Fibroblast of skin of left quadriceps (primary cell): ENCODE data around the gene FANCC.

ENCODE experiments used
- DNase-seq, 2 experiments: peaks; one replicate each; pipeline ENCODE4 v3.0.0-alpha.2; 2013; ENCODE audit warnings: low read depth in 2 of 2

FANCC gene

DNA sequence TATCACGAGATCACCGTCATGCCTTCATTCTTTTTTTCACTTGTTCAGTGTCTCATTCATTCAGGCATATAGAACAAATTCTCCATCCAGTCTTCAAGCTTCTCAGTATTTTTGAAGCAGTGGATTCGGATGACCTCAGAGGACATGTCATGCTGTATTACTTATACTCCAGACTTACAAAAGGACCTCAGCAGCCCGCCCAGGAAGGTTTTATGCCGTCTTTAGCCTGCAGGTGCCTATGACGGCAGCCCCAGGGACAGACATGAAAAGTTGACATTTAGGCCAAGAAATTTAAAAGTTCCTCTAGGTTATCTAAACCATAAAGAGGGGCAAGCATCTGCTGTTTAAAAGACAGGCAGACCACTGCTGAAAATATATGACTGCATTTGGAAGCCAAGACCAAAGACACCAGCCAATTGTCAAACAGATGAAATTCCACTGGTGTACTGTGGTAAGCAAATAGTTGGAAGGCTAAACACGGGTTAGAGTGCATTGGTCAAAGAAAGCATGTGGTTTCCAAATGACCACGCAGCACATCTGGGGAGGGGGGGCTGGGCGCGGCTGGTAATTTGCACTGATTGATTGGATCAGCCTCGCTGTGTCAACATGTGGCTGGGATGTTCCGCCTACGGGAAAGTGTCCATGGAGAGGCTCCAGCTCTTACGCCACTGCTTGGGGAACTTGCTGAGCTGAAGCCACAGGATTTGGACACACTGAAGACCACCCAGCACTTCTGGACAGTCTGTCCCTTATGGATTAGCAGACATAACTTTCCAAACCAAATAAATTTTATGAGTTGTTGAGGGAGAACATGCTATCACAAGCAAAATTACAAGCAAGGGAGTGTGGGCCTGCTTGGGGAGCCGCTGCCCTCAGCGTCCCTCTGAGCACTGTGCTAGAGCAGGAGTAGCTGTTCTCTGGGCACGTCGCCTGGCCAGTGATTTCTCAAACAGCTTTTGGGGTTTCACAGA lies 173.6 kb downstream of the FANCC start:
- DNase-seq: peak; percentile 87 to 88

DNA sequence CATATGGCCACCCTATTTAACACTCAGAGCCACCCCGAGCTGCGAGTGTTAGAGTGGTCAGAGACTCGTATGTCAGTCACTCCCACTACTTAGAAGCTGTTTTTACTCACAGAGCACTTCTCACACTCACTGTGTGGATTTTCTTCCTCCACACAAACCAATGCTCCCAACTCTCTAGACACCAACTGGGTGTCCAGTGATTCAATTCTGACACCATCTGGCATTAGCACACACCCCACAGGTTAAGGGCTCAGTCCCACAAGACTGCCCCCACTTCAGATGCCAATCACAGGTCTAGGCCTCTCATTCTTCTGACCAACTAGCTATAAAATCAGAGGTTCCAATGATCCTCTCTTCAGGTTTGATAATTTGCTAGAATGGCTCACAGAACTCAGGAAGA lies 174.8 kb downstream of the FANCC start:
- no peak for DNase-seq

DNA sequence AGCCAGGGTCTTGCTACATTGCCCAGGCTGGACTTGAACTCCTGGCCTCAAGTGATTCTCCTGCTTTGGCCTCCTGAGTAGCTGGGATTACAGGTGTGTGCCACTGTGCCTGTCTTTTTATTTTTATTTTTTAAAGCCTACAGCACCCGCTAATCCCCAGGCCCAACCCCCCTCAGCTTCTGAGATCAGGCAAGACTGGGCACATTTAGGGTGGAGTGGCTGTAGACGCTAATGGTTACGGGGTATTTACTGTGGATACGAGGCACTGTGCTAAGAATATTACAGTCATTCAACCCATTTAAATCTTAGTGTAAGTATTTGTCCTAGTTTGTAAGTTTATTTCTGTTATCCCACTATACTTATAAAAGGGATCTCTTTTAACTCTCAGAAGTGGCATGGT lies 175.2 kb downstream of the FANCC start:
- no peak for DNase-seq

DNA sequence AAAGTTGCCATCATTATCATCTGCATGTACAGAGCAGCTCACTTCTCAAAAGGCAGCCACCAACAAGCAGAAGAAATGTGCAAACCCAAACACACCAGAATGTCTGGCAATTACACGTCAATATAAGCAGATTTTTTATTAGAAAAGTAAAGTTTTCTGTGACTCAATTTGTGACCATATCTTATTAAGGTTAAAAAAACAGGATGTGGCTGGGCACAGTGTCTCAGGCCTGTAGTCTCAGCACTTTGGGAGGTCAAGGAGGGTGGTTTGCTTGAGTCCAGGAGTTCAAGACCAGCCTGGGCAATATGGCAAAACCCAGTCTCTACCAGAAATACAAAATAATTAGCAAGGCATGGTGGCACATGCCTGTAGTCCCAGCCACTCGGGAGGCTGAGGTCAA lies 176.7 kb downstream of the FANCC start:
- DNase-seq: no peak

DNA sequence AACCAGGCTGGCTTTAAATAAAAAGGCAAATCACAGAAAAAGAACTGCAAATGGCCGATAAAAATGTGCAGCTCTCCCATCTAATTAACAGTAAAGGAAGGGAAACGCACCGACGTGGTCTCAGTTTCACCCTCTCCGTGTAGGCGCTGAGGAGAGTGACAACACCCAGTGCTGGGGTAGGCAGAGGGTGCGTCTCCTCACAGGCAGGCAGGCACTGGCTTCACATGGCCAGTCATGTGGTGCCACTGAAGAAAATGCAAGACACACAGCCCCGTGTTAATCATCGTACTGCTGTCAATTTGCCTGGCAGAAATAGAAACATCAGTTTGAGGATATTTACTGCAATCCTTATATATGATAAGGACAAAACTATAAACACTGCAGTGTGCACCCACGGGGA lies 178.4 kb downstream of the FANCC start:
- no peak for DNase-seq

DNA sequence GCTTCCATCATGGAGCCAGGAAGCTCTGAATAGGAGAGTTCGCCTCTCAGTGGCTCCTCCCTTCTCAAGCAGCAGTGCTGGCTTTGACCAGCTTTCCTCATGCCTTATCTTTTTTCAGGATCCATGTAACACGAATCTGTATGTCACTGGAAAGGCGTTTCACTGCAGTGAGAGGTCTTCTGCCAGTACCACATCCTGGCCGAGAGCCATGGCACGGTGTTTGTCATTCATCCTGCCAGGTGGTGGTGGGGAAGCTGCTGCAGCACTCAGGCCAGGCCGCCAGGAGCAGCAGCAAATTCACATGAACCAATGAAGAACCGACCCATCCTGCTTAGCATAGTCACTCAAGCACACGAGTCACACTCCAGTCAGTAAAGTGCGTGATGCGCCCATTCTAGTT lies 179.0 kb downstream of the FANCC start:
- no peak for DNase-seq

DNA sequence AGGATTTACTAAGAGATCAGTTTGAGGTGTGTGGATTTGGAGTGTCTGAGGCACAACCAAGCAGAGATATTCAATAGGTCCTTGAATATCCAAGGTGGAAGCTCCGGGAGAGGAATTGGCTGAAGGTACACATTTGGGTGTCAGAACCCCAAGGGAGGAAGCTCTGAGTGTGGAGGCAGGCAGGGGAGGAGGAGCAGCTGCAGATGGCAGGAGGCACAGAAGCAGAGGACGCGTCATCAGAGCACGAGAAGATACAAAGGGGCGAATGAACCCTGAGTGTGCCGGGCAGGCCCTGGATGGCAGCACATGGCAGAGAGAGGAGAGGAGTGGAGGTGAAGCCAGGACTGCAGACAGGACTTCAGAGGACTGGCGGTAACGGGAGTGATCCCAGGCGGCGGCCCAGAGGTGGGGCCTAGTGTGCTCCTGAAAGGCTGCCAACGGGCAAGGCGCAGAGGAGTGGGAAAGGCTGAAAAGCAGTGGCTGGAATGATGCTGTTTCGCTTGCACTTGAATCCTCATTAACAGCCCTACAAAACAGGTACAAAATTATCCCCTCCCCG lies 179.8 kb downstream of the FANCC start:
- no peak for DNase-seq

DNA sequence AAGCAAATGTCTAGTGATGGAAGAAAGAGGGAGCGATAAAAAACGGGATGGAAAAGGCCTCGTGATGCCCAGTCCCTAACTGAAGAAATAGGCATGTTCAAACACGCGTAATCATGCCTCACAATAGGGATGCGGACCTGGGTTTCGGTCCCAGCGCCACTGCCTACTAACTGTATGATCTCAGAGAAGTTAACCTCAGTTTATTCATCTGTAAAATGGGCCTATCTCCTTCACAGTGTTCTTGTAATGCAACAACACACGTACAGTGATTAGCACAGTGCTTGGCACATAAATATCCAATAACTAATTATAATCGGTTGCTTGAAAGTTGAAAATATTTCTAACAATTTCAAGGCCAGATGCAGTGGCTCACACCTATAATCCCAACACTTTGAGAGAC lies 181.8 kb downstream of the FANCC start:
- DNase-seq: no peak

DNA sequence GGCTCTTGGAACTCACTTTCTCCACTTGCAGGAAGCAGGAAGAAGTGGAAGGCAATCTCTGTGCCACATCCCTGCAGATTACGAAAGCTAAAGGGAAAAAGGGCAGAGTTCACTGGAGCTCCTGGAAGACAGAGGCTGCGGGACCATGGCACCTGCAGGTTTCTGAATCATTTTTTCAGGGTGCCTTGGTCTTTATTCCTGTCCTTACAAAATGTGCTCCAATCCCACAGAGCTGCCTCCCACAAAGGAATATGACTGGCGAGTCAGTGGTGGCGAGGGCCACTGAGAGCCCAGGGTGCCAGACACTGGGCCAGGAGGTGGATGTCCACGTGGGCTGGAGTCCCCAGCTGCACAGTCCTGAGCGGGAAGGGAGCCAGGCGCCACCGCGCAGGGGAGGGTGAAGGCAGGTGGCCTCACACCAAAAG lies 183.0 kb downstream of the FANCC start:
- no peak for DNase-seq

DNA sequence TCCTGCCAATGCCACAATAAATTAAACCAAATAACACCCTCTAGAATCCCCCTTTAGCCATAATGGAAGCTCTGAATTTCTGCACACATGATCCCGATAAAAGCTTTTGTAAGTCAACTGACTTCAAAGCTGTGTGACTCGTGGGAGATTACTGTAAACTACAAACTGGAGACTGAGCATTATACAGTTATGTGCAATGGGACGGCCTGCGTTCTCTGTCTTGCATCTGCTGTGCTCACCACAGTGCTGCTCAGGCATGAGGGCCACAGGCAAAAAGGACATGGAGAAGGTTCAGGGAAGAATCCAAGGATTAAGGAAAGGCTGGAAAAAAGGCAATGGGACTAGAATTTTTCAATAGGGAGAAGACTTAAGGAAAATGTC lies 184.2 kb downstream of the FANCC start:
- no peak for DNase-seq

DNA sequence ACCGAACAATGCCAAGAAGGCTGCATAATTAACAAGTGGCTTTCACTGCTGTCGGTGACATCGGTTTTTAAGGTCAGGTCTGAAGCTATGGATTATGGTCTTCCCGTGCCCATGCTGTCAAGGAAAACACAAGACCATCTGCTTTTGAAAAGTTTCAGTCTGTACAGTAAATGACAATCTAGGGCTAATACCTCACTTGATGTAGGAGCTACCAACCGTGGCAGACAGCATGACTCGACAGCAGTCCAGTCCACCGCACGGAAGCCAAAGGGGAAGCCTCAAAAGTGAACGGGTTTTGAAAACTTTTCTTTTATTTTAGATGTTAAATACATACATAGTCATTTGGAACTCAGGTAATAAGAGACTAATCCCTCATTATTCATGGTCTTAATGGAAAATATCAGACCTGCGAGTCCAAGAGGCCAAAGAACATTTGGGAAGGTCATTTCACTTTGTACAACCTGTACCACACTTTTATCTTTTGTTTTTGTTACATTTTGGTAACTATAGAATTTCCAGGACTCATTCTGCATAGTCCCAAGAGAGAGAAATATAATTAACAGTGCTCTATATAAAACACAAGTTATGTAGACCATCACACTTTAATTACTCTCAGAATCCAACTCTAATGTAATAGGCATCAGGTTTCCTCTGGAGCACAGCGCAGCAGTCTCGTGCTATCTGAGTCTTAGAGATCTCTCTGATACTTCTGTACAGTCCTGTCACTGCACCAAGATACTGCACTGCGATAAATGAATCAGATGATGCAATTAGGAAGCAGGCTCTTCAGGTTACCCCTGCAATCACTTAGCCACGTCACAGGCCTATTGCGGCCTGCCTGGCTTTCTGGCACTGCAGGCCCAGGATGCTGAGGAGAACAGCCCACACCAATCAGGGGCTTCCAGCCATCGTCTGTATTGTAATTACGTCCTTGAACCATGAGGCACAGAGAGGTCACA lies 184.9 kb downstream of the FANCC start:
- peak; percentile 50 to 56 for DNase-seq

DNA sequence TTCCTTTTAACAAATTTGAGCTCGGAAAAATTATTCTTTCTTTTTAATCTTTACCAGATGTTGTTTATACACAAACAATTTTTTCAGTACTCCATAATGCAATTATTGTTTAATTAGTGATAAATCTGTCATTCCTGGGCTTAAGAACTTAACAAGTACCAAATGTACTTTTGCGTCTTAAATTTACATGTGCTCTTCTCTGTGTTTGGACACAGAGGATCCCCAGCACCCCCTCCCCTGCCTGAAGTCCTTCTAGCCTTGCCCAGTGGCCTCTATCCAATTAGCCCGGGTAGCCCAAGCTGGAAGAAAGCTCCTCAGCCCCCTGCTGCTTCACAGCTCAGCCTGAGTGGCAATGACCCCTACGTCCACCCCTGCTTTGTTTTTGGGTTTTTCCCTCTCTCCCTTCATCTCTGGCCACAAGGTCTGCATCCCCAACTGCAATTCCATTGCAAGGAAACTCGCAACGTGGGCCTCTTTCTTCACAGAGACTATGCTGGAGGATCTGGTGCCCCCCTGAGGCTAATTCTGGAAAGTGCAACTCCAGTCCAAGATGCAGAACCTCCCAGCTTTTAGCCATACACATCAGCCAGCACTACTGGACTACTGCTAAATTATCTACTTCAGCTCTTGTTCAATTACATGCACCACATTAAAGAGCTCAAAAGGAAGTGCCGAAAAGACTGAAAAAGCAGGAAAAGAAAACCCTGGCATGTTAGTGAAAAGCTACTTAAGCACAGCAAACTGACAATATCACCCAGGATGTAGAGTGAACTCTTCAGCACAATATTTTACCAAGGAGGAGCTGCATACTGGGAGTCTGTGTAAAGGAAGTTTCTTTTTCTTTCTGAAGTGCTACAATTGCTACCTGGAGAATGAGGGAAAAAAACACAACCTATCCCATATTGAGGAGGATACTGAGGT lies 186.2 kb downstream of the FANCC start:
- DNase-seq: peak; percentile 31 to 47

DNA sequence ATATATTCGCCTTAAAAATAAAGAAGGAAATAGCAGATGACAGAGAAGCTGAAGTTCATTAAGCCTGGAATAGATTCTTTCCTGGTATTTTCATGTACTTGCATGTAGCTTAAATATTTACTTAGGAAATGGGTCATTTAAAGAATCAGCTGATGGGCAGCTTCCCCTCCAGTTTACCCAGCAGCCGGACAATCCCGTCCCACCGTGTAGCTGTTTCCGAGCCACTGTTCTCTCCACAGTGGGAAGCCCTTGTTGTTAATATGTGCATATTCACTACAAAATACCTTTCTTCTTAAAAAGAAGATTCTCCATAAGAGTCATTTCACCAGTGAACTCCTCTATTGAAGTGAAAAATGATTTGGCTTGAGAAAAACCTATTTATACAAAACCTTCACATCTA lies 187.0 kb downstream of the FANCC start:
- DNase-seq: no peak

DNA sequence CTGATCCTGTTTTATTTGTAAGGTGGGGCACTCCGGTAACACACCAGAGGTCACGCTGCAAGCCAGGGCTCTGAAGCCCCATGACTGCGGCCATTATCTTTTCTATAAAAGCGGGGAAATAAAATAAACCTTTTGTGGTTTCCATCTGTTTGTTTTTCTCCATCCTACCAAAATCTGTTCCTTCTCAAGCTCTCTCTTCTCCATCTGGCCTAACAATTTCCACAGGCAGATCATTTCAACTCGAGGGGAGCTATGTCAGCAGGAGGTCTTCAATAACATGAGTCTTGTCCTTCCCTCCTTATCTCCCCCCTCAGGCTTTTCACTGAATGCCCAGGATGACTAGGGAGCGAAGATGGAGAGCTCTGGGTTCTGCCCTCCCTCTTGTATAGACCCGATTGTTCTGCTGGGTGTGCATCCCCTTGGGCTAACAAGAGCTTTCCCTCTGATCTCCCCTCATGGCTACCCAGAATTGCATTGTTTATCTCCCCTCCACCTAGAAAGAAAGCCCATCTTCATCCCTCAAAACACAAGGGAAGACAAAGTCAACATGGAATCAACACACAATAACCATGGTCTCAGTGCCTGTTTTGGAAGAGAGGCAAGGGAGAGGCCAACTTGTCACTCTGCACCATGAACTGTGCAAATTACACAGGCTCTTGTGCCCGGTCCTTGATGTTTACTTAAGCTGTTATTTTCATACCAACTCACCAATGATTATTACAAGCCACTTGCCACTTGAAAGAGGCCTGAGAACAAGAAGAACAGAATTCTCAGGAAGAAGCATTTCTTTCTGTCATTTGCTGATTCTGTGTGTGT lies 187.8 kb downstream of the FANCC start:
- no peak for DNase-seq

DNA sequence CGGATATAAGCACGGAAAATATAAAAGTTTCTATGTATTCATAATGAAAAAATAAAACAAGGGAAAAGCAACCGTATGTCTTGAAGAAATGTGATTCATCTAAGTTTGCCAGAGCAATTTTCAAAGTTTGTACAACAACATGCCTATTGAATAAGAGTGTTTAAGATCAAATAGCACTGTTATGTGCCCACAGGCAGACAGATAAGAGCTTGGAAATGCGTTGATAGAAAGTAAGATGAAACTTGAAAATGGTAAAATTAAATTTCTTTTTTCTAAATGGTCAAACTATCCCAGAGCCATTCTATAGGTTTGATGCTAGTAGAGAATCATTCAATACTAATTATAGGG lies 189.4 kb downstream of the FANCC start:
- DNase-seq: no peak

DNA sequence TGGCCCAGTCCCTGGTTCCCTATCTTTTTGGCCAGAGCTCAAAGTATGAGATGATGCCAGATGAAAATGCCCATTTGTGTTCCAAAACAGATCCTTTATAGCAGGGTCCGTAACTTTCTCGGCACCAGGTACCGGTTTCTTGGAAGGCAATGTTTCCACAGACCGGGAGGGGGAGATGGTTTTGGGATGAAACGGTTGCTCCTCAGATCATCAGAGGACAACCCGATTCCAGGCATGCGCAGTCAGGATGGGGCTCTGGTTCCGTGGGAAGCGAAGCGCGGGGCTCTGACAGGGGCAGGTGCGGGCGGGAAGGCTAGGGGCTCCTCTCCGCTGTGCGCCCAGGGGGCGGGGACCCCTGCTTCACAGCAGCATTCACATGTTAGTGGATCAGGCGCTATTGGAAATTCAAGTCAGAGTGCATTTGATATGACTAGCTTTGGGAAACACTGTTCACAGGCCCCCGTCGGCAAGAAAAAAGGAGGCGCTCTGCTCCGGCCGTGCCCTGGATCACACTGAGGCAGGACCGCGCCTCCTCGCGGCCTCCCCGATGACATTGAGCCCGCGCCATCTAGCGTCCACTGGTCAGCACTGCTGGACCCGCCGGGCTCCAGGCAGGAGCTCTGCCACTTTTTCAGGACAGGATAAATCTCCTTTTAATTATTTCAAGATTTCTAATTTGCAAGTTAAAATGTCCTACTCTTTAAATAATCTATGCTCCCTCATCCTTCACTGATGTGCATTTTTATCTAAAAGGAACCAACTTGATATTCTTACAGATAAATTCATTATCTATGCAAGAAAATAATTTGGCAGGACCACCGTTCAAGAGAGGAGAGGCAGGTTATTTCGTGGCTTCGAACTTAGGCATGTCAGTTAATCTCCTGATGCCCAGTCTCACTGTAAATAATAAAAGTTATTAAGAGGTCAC lies 190.0 kb downstream of the FANCC start:
- peak in 1 of 2 experiments; percentile 39 for DNase-seq

DNA sequence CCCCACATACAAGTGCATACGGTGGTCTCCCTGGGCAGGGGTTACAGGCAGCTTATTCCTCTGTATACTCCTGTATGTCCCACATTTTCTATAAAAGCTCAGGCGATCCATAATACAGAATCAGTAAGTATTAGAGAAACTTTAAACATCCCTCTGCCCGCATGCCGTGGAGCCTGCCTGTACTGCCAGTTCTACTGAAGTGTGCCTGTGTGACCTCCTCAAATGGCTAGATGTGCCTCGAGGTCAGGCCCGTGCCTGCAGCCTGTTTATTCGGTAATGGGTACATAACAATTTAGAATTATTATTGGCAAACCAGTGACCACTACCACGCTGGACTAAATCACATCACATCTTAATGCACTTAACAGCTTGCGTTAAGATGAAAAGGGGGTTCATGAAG lies 190.8 kb downstream of the FANCC start:
- no peak for DNase-seq

DNA sequence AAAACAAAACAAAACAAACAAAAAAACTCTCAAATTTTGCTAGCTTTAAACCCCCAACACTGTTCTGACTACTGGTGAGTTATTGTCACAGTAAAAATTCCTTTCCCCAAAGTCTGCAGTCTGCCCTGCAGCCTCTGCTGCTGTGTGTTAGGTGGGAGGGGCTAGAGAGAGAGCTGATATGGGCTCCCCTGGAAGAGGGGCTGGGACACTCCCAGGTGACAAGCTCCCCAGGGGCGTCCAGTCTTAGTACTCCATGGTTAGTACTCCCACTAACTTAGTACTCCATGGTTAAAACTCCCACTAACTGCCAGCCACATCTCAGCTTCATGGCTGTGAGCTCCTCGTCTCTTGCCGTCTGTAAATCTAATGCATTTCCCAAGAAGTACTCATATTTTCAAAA lies 191.9 kb downstream of the FANCC start:
- DNase-seq: no peak
